HG03469 (cell line): ENCODE results near the gene SAMHD1.
"Not testable (repeated sequence)": the region's sequence is repeated elsewhere in the genome, so short reads cannot be mapped to it uniquely, and the experiment has no call there.

Experiments
- ATAC-seq: cut with Tn5 transposase; IDR thresholded peaks from one replicate; pipeline ENCODE4 v1.9.1; 2021; ENCODE audit warnings: mild to moderate bottlenecking, moderate library complexity, moderate number of reproducible peaks; ENCODE audit not compliant: unreplicated experiment

The SAMHD1 gene

DNA sequence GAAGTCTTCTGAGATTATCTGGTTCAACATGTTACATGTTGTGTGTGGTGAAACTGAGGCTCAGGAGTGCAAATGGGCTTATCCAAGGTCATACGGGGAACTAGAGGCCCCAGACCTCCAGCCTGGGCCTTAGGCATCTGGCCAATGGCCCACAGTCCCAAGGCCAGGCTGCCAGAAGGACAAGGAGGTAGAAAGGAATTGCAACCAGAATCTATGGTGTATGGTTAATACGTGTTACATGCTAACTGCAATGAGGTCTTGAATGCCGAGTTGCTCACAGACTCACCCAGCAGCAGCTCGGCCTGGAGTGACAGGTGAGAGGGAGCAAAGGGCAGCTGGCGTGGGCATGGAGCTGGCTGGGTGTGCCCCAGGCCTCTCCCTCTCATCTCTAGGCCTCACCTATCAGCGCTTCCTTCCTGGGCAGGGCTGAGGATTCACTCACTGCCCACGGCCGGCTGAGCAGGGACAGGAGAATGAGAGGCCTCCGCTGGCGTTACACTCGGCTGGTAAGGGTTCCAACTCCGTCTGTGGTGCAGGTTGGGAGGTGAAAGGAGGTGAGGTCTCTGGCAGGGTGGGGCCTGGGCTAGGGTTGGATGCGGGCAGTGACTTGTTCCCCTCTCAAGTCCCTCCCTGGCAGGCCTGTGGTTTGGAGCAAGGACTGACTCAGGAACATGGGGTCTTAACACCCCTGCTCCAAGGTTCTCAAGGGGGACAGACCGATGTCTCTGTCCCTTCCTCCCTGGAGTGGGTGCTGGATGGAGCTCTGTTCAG lies 75.6 kb downstream of the SAMHD1 start, which contains the start of gene TLDC2:
TLDC2 (plus strand) TSS at position 437 of the 771 bp plus-strand sequence; CDS start at position 474, 37 bp downstream.
- no peak for ATAC-seq

DNA sequence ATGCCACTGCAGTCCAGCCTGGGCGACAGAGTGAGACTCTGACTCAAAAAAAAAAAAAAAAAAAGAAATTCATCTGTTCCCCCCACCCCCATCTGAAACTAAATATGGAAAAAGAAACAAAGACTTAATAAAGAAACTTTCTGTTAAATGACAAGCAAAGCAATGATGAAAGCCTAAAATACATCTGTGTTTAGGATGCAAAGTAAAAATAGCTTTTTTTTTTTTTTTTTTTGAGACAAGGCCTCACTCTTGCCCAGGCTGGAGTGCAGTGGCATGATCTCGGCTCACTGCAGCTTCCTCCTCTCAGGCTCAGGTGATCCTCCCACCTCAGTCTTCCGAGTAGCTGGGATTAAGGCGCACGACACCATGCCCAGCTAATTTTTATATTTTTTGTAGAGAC lies 76.4 kb downstream of the SAMHD1 start:
- ATAC-seq, result not testable (repeated sequence)

GRCh38 chr20:36873498-36874189 lies 77.9 kb downstream of the SAMHD1 start:
- ATAC-seq, result no peak

DNA sequence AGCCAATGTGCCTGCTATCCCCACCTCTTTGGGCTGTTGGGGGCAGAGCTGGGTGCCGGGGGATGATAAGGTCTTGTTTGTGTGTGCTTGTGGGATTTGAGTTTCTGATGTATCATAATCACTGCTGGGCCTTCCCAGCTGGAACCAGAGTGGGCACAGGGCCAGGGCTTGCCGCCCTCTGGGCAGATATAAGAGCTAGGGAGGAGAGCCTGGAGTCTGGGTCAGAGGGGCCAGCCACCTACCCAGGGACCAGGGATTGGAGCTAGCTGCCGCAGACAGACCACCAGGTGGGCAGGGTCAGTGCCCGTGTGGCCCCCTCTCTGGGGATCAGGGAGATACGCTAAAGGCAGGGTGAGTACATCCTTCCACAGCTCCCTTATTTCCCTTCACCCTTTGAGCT lies 78.7 kb downstream of the SAMHD1 start:
- no peak for ATAC-seq

DNA sequence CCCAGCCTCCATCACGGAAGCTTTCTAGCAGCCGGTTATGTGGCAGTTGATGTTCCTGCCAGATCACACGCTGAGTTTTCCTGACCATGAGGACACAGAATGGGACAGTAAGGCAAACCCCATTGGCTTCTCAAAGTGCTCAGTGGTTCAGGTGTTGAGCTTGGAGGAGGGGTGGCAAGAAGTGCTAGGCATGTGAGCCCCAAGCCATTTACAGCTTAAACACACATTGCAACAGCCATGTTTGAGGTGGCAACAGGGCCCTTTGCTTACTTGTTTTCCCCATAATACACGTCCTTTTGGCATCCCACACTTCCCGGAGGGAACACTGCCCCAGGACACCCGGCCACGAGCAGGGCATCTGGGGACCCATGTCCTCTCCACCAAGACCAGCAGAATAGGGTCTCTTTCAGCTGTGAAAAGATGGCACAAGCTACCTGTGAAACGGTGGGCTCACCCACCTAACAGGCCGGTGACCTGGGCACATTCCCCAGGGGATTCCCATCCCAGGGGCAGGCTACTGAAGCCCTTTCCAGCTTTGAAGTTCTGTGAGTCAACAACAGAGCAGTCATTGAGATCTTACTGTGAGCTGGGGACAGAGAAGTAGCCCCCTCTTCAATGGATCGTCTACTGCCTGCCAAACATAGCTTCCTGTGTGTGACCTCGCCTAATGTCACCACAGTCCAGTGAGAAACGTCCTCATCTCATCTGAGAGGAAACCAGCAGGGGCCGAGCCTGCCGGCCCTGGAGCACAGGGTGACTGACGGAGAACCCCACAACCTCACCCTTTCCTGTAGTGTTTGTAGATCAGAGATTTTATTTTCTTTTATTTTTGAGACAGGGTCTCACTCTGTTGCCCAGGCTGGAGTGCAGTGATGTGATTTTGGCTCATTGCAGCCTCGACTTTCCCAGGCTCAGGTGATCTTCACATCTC lies 79.6 kb downstream of the SAMHD1 start:
- ATAC-seq, result no peak

DNA sequence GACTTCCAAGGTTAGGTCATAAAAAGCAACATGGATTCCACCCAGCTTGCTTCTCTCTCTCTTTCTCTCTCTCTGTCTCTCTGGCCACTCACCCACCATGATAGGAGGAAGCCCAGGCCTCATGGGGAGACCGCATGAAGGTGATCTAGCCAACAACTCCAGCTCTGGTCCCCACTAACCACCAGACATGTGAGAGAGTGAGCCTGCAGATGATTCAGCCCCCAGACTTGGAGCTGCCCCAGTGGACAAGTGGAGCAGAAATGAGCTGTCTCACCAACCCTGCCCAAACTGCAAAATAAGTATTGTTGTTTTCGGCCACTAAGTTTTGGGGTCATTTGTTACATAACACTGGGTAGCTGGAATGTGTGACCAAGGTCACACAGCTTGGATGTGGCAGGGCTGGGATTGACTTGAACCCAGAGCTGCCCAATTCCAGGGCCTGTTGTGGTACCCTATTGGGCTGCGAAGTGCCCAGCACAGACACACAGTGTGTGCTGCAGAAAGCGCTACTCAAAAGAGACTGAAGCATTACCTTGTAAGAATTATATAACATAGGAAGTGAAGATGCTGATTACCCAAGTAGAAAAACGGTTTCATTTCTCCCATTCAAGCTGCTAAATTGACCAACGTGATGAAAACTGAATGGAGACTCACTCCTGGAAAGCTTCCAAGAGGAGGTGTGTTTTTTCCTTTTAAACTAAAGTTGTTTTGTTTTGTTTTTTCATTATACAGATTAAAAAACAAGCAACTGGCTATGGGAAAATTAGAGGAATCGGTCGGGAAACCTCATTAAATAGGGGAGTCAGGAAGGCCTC lies 84.6 kb downstream of the SAMHD1 start:
- ATAC-seq, result no peak

- ATAC-seq, result no peak
These were observed 85.3 kb downstream of the SAMHD1 start for GRCh38 chr20:36866164-36866563.

GRCh38 chr20:36865861-36866149 lies 85.7 kb downstream of the SAMHD1 start:
- no peak for ATAC-seq

GRCh38 chr20:36865076-36865860 lies 86.2 kb downstream of the SAMHD1 start:
- ATAC-seq, result no peak

DNA sequence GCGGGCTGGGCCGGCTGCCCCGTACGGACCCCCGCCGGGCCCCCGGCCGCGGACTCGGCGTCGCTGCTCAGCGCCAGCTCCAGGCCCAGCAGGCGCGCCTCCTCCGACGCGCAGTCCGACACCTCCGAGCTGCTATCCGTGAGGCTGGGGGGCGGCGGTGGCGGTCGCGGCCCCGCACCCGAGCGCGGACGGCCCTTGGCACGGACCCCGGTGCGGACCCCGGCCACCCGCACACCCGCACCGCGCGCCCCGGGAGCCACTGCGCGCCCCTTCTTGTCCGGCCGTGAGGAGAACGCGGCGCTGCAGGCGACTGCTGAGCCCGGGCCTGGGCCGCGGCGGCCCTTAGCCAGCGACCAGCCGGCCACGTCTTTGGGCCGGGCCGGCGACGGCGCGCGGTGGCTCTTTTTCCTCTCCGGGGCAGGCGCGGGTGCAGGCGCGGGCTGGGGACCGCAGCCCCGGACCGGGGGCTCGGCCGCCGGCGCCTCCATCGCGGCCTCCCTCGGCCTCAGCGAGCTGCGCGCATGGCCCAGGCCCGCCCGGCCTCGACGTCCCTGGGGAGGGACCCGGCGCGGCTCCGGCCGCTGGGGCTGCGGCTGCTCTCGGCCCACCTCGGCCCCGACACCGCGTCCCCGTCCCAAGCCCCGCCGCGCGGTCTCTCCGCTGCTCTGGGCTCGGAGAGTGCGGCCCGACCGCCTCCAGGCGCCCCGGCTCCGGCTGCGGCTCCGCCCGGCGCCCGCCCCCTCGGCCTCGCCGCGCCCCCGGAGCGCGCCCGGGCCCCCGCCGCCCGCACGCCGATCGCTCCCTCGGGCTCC lies 88.4 kb downstream of the SAMHD1 start:
- ATAC-seq, result peak; percentile 19

GRCh38 chr20:36861875-36862801 lies 89.4 kb downstream of the SAMHD1 start:
- no peak for ATAC-seq

GRCh38 chr20:36861625-36861874 lies 90.0 kb downstream of the SAMHD1 start:
- no peak for ATAC-seq

GRCh38 chr20:36860811-36861624 lies 90.5 kb downstream of the SAMHD1 start:
- ATAC-seq, result no peak

DNA sequence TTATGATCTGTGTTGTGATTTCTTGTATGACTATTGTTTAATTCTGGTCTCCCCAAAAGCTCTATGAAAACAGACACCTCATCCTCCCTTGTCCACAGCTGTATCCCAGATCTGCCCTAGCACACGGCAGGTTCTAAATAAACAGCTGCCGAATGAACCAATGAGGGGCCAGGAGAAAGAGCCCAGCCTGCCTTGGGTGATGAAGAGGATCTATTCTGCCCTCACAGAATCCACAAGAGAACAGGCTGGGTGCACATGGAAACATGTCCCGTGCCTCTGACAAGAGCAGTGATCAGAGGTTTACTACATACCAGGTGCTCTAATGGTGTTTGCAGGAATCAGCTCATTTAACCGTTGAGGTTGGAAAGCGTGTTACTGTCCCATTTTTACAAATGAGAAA lies 91.2 kb downstream of the SAMHD1 start:
- ATAC-seq, result no peak

DNA sequence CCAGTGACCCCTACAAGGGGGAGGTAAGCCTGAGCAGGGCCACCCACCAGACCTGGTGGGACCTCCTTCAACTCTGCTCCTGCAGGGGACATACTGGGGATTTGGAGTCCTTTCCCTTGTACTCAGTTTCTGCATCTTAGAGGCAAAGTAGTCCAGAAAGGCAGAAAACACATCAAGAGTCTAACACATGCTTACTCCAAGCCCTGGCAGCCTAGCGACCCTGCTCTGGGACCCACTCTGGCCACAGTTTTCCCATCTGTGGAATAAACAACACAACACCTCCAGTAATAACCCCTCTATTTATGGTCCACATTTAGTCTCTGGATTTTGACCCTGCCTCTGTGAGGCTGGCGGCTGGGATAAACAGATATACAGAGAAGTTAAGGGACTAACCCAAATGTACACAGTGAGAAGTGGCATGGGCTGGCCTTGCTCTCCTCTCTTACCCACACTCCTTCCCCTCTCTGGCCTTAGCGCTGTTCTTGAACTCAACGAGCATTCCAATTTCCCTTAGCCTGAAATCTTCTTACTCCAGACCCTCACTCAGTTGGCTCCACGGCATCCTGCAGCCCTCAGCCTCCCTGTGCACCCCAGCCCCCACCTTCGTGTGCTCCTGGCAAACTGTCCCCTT lies 91.7 kb downstream of the SAMHD1 start:
- ATAC-seq, result no peak

- ATAC-seq, result no peak
These were observed 92.3 kb downstream of the SAMHD1 start for GRCh38 chr20:36859282-36859555.
